BJ (cell line): ENCODE data around the gene DEPDC5. TPM values are rescaled to one million over a fixed set of nuclear protein-coding genes. Genes with fewer than 3 reads are reported as not detected.

Experiments
- CTCF ChIA-PET: fragments of 350-600 bp; formaldehyde crosslinking; extraction: SDS; loops from one replicate; lab custom pipeline; 2021; ENCODE audit warnings: antibody characterized with exemption, inconsistent platforms; lab: Yijun Ruan, JAX
- POLR2A ChIA-PET: fragments of 300-600 bp; sonication (Branson Sonifier 250); formaldehyde crosslinking; extraction: SDS; loops from one replicate; lab custom pipeline; 2021; ENCODE audit warnings: antibody characterized with exemption; lab: Charles Lee
- DNase-seq: peaks from one replicate; pipeline ENCODE4 v3.0.0-alpha.2; 2011; ENCODE audit warnings: low read depth
- H3K27me3 ChIP-seq: 2 replicates; pipeline ENCODE4 v1.6.0; 2011; ENCODE audit warnings: low read length; ENCODE audit not compliant: control insufficient read depth, insufficient read depth
- H3K36me3 ChIP-seq: 2 replicates; pipeline ENCODE4 v1.5.1; 2011; ENCODE audit warnings: low read length; ENCODE audit not compliant: control insufficient read depth, insufficient read depth
- H3K4me3 ChIP-seq: 2 replicates; pipeline ENCODE4 v1.5.1; 2011; ENCODE audit warnings: low read depth, mild to moderate bottlenecking, control low read depth, low read length
- CTCF ChIP-seq: IDR thresholded peaks from 2 replicates; pipeline ENCODE4 v1.5.1; 2011; ENCODE audit warnings: low read depth, mild to moderate bottlenecking, control low read depth, inconsistent platforms, low read length, moderate library complexity; ENCODE audit not compliant: insufficient read depth
- polyA plus RNA-seq: library from polyadenylated mRNA; depleted of rRNA; stranded (reverse); fragments of >200 nt; gene quantifications from 2 replicates; pipeline ENCODE4 v1.2.3, GENCODE V29; 2011

Gene DEPDC5
- polyA plus RNA-seq, 1 experiment = 6.8 TPM

- no peak for DNase-seq
- no peaks in the 10 kb centered on the region for H3K27me3 ChIP-seq
- TF ChIP-seq CTCF = no peak
- ChIA-PET CTCF (no interaction called here), POLR2A (no interaction called here)
- H3K36me3 ChIP-seq = no peaks in the 10 kb centered on the region
- no peak overlapping the region for H3K4me3 ChIP-seq
Observed at GRCh38 chr22:31923747-31924146, 169.9 kb downstream of the DEPDC5 start.

GRCh38 chr22:31925056-31925455 lies 171.2 kb downstream of the DEPDC5 start:
- Histone ChIP-seq H3K4me3 (no peak overlapping the region), H3K36me3 (no peaks in the 10 kb centered on the region), H3K27me3 (no peaks in the 10 kb centered on the region; the same call in 1 of the 2 replicates)
- no peak for TF ChIP-seq CTCF
- CTCF ChIA-PET = no interaction called here
- no peak for DNase-seq
- POLR2A ChIA-PET = no interaction called here

GRCh38 chr22:31926024-31926423 lies 172.2 kb downstream of the DEPDC5 start:
- CTCF ChIA-PET = no interaction called here
- POLR2A ChIA-PET = no interaction called here
- Histone ChIP-seq H3K27me3 (no peaks in the 10 kb centered on the region; the same call in 1 of the 2 replicates), H3K4me3 (no peak overlapping the region), H3K36me3 (no peaks in the 10 kb centered on the region)
- no peak for TF ChIP-seq CTCF
- no peak for DNase-seq

- DNase-seq = no peak
- no peak for TF ChIP-seq CTCF
- H3K4me3 ChIP-seq = no peak overlapping the region
- H3K27me3 ChIP-seq = no peaks in the 10 kb centered on the region; the same call in 1 of the 2 replicates
- no peaks in the 10 kb centered on the region for H3K36me3 ChIP-seq
- ChIA-PET POLR2A (no interaction called here), CTCF (no interaction called here)
Observed at GRCh38 chr22:31926969-31927368, 173.2 kb downstream of the DEPDC5 start.

GRCh38 chr22:31927562-31927961 lies 173.7 kb downstream of the DEPDC5 start:
- no peak for TF ChIP-seq CTCF
- Histone ChIP-seq H3K36me3 (no peaks in the 10 kb centered on the region), H3K4me3 (no peak overlapping the region), H3K27me3 (no peaks in the 10 kb centered on the region; the same call in 1 of the 2 replicates)
- CTCF ChIA-PET = no interaction called here
- POLR2A ChIA-PET = no interaction called here
- no peak for DNase-seq
